ENCODE data around the gene MEG3.

Gene MEG3

GRCh38 chr14:100825713-100826331 is at the start of gene MEG3:
TSS of gene MEG3 (plus strand) at chr14:100826118.
- DNase-seq: peak; percentile 89

- no peak for DNase-seq
Observed at GRCh38 chr14:100776681-100777365, 49.1 kb upstream of the MEG3 start.

- DNase-seq: no peak
Observed at GRCh38 chr14:100777366-100777817, 48.5 kb upstream of the MEG3 start.

GRCh38 chr14:100777818-100778525 is 47.9 kb upstream of the MEG3 start:
- DNase-seq: no peak

GRCh38 chr14:100778526-100778882 is 47.4 kb upstream of the MEG3 start:
- no peak for DNase-seq

- no peak for DNase-seq
Observed at GRCh38 chr14:100778951-100779690, 46.8 kb upstream of the MEG3 start.

- no peak for DNase-seq
Observed at GRCh38 chr14:100779691-100780080, 46.2 kb upstream of the MEG3 start.

- no peak for DNase-seq
Observed at GRCh38 chr14:100780246-100780645, 45.7 kb upstream of the MEG3 start.

- no peak for DNase-seq
Observed at GRCh38 chr14:100780646-100781355, 45.1 kb upstream of the MEG3 start.

- no peak for DNase-seq
Observed at GRCh38 chr14:100781952-100782351, 44.0 kb upstream of the MEG3 start.

- no peak for DNase-seq
Observed at GRCh38 chr14:100782516-100783320, 43.2 kb upstream of the MEG3 start.

- DNase-seq: no peak
Observed at GRCh38 chr14:100783630-100784370, 42.1 kb upstream of the MEG3 start.

- no peak for DNase-seq
Observed at GRCh38 chr14:100784523-100785337, 41.2 kb upstream of the MEG3 start.

GRCh38 chr14:100785338-100785615 is 40.6 kb upstream of the MEG3 start:
- no peak for DNase-seq

GRCh38 chr14:100785626-100786025 is 40.3 kb upstream of the MEG3 start:
- DNase-seq: peak; percentile 16

GRCh38 chr14:100786131-100786530 is 39.8 kb upstream of the MEG3 start:
- DNase-seq: peak; percentile 49

- DNase-seq: peak; percentile 40
Observed at GRCh38 chr14:100786576-100787219, 39.2 kb upstream of the MEG3 start.

GRCh38 chr14:100787659-100788058 is 38.3 kb upstream of the MEG3 start:
- peak; percentile 16 for DNase-seq

- peak; percentile 79 for DNase-seq
Observed at GRCh38 chr14:100788517-100788916, 37.4 kb upstream of the MEG3 start.

GRCh38 chr14:100788942-100789341 is 37.0 kb upstream of the MEG3 start:
- peak; percentile 57 for DNase-seq
